CD4-positive, alpha-beta T cell treated with Interleukin-1 beta for 1 hour (primary cell): ENCODE measurements around the gene CHRDL1.
"Not testable (repeated sequence)": the region's sequence is repeated elsewhere in the genome, so short reads cannot be mapped to it uniquely, and the experiment has no call there.

Experiments used
- DNase-seq, 2 donors: peaks; one replicate each; pipeline ENCODE4 v3.0.0-alpha.2; 2020 to 2022

The CHRDL1 gene, protein sequence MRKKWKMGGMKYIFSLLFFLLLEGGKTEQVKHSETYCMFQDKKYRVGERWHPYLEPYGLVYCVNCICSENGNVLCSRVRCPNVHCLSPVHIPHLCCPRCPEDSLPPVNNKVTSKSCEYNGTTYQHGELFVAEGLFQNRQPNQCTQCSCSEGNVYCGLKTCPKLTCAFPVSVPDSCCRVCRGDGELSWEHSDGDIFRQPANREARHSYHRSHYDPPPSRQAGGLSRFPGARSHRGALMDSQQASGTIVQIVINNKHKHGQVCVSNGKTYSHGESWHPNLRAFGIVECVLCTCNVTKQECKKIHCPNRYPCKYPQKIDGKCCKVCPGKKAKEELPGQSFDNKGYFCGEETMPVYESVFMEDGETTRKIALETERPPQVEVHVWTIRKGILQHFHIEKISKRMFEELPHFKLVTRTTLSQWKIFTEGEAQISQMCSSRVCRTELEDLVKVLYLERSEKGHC

DNA sequence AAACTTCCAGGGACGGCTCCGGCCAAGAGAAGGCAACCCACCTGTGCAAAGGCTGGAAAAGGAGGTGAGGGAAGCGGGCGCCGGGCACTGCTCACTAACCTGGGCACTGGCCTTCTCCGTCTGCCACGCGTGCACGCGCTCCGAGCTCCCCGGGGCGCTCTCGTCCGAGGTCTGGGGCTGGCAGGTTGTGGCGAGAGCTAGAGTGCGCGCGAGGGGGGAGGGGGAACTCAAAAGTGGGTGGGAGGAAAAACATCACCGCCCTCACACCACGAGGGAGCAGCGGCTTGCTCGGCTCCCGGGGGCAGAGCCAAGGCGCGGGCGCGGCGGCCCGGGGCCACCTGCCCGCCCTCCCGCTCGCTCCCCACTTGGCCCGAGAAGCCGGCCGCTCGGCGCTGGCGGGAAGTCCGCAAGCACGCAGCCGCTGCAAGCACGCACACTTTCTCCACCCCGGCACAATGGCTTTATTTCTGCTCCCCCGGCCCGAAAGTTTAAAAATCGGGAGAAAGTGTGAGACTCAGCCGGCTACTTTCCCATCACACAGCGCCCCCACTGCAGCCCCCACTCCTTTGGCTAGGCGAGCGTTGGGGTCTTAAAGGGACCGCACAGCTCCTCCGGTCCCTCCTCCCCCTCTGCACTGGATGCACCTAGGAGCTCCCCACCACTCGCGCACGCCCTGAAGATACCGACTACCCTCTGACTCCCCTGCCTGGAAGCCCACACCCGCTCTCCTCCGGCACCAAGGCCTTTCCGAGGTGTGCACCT, at the start of gene CHRDL1:
CHRDL1 (minus strand) TSS at position 173 of the 762 bp plus-strand sequence. CDS start 3,636 bp downstream, outside the sequence.
- no peak for DNase-seq

DNA sequence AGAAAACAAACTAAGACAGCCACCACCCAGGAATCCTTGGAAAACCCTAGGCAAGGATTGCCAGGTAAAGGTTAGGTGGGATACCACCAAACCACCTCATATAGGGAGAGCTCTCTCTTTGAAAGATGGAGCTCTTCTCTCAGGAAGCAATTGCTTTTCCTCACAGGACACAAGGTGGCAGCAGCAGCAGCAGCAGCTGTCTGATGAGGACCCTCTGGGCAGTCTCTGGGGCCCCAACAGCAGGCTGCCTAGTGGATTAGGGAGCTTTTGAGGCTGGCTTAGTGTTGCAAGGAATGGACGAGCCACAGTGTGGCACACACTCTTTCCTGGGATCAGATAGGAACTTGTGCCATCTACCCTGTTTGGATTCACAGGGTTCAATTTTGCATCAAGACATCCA, 41.4 kb upstream of the CHRDL1 start:
- no peak for DNase-seq

DNA sequence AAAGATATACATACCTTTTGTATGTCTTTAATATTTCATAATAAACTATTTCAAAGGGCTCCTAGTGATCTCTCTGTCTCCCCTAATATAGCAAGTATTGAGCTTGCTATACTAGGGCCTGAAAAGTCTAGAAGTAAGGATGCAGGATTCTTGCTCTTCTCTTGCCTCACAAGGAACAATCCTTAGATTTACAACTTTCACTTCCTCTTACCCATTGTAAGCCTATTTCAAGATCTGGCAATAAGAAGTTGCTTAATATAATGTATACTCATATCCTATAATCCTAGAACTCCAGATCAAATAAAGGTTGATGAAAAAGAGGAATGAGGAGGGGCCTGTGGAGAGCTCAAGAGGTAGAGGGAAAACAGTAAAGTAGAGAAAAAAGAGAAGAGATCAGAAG, 40.8 kb upstream of the CHRDL1 start:
- DNase-seq = no peak

DNA sequence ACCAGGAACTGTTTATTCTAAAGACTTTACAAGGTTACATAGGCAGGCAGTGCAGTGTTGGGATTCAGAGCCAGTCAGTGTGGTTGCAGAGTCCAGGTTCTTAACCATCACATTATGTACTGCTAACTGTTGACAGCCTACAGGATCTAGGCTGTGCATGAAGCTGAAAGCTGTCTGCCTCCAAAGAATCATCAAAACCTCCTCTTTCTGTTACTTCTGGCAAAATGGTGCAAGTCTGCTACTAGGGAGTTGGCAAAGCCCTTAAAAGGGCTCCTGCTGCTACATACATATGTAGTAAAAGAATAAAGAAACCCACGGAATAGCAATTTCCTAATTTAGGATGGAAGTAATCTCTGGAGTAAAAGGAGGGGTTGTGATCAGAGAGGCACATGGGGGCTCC, 40.4 kb upstream of the CHRDL1 start:
- DNase-seq = no peak

DNA sequence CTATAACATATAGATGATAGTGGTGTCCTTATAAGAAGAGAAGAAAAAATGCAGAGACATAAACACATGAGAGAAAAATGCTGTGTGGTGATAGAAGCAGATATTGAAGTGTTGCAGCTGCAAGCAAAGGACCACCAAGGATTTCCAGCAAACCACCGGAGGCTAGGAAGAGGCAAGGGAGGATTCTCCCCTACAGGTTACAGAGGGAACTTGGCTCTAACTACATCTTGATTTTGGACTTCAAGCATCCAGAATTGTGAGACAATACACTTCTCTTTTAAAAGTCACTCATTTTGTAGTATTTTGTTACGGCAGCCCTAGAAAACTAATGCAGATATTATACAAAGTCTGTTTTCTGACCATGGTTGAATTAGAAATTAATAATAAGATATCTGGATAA, 30.4 kb upstream of the CHRDL1 start:
- DNase-seq = no peak

DNA sequence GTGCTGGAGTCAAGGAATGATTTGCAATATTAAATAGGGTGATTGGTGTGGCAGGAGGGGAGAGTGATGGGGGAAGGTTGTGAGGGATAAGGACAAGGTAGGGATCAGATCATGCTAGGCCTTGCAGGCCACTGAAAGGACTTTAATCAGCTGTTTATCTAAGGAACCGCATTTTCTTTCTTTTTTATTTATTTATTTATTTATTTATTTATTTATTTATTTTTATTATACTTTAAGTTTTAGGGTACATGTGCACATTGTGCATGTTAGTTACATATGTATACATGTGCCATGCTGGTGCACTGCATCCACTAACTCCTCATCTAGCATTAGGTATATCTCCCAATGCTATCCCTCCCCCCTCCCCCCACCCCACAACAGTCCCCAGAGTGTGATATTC, 20.9 kb upstream of the CHRDL1 start:
- DNase-seq = not testable (repeated sequence)

DNA sequence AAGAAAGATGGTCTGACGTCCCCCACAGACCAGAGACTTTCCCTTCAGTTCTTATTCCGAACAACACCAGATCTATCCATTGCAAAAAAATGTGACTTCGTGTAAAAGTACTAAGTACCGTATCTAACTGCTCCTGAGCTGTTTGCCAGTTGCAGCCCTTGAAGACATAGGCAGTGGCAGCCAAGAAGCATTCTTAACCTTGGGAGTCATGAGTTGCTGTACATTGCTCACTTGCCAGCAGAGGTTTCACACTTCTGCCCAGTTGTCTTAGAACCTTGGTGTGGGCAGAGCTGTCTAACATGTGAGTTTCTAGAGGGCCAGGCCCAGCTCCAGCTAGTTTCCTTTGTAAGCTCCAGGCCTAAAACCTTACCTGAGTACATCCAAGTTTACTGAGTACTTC, 10.5 kb upstream of the CHRDL1 start:
- no peak for DNase-seq

DNA sequence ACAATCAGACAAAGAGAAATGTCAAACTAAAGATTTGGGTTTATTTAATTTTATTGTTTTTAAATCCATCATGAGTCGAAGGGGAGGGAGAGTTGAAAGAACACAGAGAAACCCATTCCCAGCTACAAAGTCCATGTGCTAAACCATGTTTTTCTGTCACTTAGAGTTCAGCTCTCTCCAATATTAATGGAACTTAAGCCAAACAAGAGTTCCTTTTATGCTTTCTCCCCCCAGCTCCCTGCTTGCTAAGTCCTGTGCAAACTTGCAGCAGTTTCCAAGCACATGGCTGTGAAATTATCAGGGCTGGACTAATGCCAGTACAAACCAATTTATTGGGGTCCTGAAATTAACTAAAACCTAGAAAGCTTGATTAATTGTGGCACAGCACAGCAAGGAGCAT, 9.7 kb upstream of the CHRDL1 start:
- no peak for DNase-seq

DNA sequence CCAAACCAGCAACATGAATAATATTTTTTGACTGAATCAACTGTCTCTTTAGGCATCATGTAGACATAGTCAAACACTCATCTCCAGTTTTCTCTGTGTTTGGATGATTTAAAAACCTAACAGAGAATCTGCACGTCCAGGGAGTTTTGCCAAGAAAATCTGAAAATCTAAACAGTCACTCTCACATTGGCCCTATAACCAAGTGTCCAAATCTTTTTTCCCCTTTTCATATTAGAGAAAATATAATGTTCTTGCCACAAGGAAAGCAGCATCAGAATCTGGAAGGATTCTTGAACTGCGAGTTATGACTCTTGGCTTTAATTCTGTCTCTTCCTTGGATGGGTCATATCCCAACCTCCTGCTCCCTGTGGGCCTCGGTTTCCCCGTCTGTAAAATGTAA, 8.8 kb upstream of the CHRDL1 start:
- no peak for DNase-seq

DNA sequence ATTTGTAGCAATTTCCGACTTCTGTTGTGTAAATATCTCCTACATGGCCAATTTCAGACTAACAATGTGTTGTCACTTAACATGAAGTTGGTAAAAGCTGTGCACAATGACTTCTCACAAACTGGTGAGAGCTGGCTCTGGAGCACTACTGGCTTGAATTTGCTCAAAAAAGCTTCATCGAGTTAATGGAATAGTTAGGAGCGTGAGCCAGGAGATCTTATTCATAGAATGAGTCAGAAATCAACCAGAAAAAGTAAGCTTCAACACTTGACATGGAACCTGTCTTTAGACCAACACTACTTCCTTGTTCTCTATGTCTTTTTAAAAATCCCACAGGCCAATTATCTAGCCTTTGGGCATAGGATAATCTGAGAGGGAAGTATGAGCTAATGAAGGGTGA, 7.9 kb upstream of the CHRDL1 start:
- no peak for DNase-seq

DNA sequence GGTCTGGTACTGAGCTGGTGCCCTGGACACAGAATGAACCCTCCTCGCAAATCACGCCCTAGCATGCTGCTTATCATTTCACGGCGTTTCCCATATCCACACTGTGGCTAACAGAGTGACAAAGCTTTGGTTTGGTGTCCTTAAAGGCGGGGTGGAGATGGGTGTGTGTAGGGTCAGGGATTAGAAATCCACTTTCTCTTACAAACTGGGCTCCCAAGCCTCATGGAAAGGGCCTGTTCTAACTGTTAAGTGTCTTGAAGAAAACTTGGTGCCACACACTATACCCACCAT, 735 bp upstream of the CHRDL1 start:
- no peak for DNase-seq

DNA sequence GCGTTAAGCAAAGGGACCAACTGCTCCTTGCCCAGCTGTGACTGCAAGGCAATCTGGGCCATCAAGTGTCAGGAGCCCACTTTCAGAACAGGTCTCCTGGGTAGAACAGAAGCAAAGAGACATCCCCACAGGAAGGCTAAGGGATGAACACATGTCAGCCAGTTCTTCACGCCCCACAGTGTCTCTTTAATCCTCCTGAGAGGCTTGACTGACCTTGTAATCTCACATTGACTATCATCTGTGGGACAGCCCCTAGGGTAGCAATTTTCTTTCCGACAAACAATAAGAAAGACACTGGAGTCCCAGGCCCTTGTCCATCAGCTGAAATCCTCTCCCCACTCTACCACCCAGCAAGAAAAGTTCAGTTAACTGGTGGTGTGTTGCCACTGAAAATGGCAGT, 1.0 kb downstream of the CHRDL1 start:
- no peak for DNase-seq

DNA sequence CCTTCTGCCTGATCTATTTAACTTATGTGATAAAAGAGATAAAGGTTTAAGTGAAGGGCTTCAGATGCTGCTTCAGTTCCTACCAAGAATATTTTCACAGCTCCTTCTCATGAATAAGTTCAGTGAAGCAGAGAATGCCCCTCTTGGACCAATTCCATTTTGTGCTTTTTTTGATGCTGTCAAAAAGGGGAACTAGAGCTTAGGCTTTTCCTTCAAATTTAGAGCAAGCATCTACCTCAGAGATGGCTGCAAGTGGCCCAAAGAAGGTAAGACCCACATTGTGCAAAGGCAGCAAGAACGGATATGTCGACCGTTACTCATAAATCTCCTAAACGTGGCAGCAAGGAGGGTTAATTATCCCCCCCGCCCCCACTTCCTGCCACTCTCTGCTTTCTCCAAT, 4.5 kb downstream of the CHRDL1 start:
- no peak for DNase-seq

DNA sequence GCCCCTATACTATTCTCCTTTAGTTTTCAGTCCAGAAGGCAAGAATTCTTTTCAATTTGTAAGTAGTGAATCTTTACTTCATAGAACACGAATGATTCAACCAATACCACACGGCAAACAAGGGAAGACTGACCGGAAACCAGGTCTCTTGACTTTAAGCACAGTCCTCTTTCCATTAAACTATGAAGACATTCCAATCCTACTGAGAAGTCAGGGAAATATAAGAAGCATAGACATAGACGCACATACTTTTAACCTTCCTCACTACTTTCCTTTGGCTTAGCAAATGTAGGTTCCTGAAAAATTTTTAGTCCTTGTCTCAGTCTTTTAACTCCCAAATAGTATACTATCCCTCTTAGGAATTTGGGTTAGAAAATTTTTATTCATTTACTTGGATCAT, 9.1 kb downstream of the CHRDL1 start:
- no peak for DNase-seq

DNA sequence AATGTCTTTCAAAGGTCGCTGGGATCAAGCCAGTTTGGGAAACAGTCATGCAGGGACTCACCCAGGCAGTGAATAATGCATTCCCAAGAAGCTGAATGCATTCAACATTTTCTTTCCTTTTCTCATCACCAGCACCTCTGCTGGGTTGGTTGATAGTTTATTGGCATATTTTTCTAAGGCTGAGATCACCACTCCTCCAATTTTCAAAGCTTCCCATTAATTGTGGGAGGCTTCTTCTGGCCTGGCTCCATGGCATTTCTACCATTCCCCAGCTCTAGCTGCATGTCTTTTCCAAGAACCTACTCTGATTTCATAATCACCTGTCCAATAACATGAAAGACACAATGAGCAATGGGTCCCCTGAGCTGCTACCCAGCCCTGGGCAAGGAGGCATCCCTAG, 35.8 kb downstream of the CHRDL1 start:
- no peak for DNase-seq

DNA sequence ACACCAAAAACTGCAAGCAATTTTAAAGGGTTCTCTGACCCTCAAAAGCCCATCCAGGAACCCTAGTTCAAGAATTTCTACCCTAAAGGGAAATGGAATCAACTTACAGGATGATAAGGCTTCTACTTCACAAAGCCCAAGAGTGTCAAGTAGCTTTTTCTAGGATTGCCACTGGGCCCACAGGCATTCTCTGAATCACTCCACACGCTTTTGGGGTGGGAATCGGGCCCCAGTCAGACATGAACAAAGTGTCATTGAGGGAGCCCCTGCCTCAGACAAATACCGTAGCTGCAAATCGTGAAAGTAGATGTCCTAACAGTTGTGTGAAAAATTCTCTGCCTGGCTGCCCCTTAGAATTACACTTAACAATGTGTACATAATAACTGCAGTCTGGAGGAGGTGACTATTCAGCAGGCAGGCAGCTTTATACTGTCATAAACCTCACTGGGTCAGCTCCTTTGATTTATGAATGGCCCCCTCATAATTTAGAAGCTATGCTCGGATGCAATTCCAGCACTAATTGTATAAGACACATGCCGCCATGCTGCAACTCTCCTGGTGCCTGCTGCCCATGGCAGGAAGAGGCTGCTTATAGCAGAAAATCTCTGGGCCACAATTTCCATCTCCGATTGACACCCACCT, 36.7 kb downstream of the CHRDL1 start:
- DNase-seq = no peak

DNA sequence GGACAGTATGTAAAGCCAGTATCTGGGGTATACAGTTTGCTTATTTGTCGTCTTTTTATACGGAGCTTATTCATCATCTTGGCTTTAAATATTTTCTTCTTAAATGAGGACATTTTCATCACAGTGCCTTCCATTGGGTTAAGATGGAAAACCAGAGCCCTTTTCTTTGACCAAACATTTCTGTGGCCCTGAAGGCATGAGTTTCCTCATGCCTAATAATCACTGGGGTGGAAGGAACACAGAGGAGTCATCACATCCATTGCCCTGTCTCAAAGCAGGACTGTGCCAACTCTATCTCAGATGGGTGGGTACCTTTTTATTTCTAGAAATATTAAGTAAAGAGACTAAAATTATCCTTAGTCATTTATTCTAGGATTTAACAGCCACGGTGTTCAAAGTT, 40.0 kb downstream of the CHRDL1 start:
- no peak for DNase-seq

DNA sequence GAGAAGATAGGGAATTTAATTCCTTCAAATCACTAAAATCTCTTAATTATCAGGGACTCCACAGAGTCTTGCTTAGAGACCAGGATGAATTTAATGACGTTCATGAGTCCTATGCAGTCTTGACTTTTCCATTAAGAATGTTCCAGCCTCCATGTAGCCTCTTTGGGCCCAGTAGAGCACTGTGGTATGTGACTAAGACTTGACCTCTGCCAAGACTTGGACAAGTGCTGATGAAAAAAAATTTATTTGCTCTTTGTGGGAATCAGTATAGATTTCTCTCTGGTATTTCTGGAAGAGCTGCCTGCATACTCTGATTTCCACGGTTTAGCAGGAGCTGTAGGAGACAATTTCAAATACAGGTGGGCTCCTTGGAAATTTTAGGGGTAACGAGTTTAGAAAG, 40.6 kb downstream of the CHRDL1 start:
- no peak for DNase-seq

DNA sequence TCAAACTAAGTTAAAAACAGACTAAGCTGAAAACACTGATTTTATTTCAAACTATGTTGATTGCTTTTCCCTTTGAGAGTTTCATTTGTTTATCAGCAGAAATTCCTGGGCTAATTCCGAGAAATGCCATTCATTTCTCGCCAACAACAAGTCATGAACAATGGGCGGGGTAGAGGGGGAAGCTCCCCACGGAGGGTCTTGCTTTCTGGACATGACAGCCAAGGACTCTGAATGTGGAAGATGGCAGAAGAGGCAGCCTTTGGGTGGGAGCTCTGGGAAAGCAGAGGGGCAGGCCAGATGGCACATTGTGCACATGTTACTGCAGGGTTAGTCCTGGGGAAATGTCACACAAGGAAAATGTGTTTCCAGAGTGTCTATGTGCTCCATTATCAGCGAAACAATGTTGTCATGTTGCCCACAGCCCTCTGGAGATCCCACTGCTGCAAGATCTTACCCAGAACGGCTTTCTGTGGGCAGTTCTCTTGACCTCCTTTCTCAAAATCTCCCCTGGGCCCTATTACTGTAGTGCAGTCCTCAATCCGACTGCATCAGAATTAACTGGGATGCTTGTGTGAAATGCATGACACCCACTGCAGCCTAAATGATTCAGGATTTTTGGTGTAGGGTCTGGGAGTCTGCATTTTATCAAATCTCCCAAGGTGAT, 45.0 kb downstream of the CHRDL1 start:
- DNase-seq = no peak

DNA sequence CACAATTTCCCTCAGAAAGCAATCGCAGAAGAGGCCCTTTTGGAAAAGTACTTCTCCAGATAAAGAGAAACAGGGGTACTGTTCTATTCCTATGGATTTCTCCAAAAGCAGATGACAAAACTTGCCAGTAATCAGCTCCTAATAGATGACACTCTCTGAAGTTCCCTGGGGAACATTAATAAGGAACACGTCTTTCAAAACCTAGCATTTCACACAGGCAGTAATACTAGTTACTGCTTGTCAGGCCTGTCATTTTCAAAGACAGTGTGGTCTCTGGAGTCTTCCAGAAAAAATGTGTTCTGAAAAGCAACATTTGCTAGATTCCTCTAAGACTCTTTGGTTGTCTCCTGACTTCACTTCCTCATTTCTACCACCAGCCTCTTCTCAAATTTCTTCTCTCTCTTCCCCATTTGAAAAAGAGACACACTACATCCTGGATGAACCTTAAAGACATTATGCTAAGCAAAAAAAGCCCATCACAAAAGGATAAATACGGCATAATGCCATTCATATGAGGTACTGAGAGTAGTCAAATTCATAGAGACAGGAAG, 47.3 kb downstream of the CHRDL1 start:
- DNase-seq = no peak

DNA sequence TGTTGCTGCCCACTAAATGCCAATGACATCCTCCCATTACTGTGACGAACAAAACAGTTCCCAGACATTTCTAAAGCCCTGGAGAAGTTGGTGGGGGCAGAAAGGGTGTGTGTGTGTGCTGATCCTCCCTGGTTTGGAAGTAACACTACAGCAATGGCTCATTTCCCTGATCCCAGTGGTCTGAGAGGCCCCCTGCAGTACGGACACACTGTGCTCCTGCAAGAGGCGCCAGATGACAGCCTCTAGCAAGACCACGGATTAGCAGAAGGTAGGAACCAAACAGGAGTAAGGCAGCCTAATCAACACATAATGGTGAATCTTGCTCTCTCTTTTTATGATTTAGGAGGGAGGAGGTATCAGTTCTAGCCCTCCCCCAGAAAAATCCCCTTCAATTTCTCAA, 49.6 kb downstream of the CHRDL1 start:
- DNase-seq = no peak

DNA sequence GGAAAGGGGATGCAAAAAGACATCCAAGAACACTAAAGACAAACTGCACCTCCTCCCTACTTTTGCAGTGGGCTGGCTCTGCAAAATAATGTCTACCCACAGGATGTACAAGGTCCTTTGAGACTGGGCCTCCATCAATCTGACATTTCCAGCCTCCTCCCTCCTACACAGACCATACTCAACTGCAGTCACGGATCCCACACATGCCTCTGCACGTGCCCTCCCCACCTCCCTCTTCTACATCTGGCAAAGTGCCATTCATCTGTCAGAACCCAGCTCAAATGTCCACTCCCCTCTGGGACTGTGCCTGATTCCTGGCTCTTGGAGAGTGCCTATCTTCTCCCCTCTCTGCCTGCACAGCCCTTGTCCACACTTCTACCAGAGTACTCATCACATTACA, 50.3 kb downstream of the CHRDL1 start:
- DNase-seq = no peak

DNA sequence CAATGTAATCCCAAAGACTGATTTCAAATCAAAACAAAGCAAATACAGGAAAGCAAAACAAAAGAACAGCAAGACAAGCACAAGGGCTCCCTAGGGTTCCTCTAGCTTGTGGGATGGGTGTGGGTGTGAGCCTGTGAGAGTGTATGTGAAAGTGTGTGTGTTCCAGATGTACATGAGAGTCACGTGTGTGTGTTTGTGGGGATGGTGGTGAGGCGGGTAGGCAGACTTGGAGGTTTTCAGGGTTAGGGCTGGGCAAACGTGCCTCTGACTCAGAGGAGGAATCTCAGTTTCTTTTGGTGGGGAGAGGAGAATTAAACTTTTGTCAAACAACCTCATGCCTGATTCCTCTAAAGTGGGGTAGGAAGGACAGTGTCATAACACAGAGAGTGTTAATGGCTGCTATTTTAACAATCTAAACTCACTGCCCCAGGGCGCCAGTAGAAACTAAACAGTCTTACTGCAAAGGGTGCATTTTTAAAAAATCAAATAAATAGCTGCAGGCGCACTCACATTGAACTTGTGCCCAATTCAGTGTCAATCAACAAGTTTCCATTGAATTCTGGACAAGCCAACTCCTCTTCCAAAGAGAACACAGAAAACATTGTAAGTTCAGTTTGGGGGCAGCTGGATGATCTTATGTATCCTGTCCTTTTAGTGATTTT, 51.8 kb downstream of the CHRDL1 start:
- DNase-seq = no peak
